Ascending aorta (tissue), 2 donors: Measurements from ENCODE around the gene ICE2. TPM values are rescaled to one million over a fixed set of nuclear protein-coding genes. Genes with fewer than 3 reads are reported as not detected.

Source experiments
- DNase-seq, 2 donors: peaks; one replicate each; pipeline ENCODE4 v3.0.0-alpha.2; 2019; ENCODE audit warnings: low spot score in 2 of 2
- H3K27ac ChIP-seq, 2 donors: fragments of 200-600 bp; sonication (generic); one replicate each; pipeline ENCODE4 v1.5.1; 2016 to 2017; ENCODE audit warnings: mild to moderate bottlenecking in 1 of 2
- H3K27me3 ChIP-seq: fragments of 200-600 bp; sonication (generic); one replicate; pipeline ENCODE4 v1.5.1; 2017
- H3K36me3 ChIP-seq, 2 donors: fragments of 200-600 bp; sonication (generic); one replicate each; pipeline ENCODE4 v1.5.1; 2016
- H3K4me1 ChIP-seq, 2 donors: fragments of 200-600 bp; sonication (generic); one replicate each; pipeline ENCODE4 v1.5.1; 2016 to 2017; ENCODE audit warnings: mild to moderate bottlenecking in 1 of 2
- H3K4me3 ChIP-seq, 2 donors: fragments of 200-600 bp; sonication (generic); one replicate each; pipeline ENCODE4 v1.5.1; 2016 to 2017; ENCODE audit warnings: mild to moderate bottlenecking in 1 of 2
- H3K9me3 ChIP-seq, 2 donors: fragments of 200-600 bp; sonication (generic); one replicate each; pipeline ENCODE4 v1.5.1; 2016
- intact Hi-C: fragments of 100-400 bp; cut with DNase I; formaldehyde crosslinking; loops from one replicate; pipeline ENCODE4 v1.15.1; 2023
- total RNA-seq: library from RNA; depleted of rRNA; stranded (reverse); fragments of >200 nt; gene quantifications from one replicate; pipeline ENCODE4 v1.1.0, GENCODE V29; 2016
- TF ChIP-seq, protein P1 (sequence below), 3 experiments: fragments of 200-600 bp in 2 of 3; fragments of 450-650 bp in 1 of 3; sonication (generic) in 2 of 3; IDR thresholded peaks; one replicate each; pipeline ENCODE4 v1.5.1; 2016 to 2019; ENCODE audit warnings: antibody characterized with exemption in 3 of 3, mild to moderate bottlenecking in 1 of 3, moderate library complexity in 1 of 3

The ICE2 gene
- total RNA-seq, 1 donor from 2014 or later: 45.1 TPM

GRCh38 chr15:60480149-60480548 is 1.2 kb upstream of the ICE2 start:
- no peak overlapping the region for H3K27ac ChIP-seq
- H3K36me3 ChIP-seq: peaks cover 0 to 3% of the 10 kb centered on the region in 2 donors
- H3K9me3 ChIP-seq: no peaks in the 10 kb centered on the region
- TF ChIP-seq, protein P1, sequence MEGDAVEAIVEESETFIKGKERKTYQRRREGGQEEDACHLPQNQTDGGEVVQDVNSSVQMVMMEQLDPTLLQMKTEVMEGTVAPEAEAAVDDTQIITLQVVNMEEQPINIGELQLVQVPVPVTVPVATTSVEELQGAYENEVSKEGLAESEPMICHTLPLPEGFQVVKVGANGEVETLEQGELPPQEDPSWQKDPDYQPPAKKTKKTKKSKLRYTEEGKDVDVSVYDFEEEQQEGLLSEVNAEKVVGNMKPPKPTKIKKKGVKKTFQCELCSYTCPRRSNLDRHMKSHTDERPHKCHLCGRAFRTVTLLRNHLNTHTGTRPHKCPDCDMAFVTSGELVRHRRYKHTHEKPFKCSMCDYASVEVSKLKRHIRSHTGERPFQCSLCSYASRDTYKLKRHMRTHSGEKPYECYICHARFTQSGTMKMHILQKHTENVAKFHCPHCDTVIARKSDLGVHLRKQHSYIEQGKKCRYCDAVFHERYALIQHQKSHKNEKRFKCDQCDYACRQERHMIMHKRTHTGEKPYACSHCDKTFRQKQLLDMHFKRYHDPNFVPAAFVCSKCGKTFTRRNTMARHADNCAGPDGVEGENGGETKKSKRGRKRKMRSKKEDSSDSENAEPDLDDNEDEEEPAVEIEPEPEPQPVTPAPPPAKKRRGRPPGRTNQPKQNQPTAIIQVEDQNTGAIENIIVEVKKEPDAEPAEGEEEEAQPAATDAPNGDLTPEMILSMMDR (IDR thresholded peaks at IDR 0.05): no peak
- intact Hi-C loops: no loop called here
- peak overlapping the region in 1 of 2 donors; percentile 84 for H3K4me3 ChIP-seq
- peaks cover 0 to 22% of the 10 kb centered on the region in 2 donors for H3K4me1 ChIP-seq
- H3K27me3 ChIP-seq: no peaks in the 10 kb centered on the region
- DNase-seq: no peak

DNA sequence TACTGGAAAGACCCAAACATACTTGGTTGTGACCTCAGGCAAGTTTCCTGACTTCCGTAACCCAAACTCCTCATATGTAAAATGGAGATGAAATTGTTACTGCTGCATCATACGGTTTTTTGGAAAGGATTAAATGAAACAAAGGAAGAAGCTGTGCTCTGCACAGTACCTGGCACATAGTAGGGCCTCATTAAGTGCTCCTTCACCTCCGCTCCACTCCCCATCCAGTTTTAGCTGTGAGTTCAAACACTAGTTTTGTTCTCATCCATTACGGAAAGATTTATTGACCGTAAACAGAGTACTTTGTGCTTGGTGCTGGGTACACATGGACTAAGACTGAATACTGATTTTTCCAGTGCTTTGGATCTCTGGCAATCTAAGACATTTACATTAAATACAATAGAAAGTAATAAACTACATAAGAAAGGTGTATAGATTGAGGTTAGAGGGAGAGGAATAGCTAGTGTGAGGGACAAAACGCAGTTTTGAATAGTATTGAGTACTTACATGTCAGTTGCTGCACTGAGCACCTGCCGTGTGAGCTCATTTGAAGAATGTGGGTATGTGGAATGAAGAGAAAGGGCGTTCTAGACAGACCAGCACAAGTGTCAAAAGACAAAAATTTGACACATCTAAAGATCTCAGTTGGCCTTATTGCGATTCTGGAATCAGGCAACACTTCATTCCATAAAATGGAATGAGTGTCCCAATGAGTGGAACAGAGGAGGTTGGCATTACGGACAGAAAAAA is 594 bp upstream of the ICE2 start:
- Histone ChIP-seq H3K4me3 (peak overlapping the region; percentile 84 to 100), H3K27me3 (no peaks in the 10 kb centered on the region), H3K9me3 (no peaks in the 10 kb centered on the region), H3K36me3 (peaks cover 0 to 5% of the 10 kb centered on the region in 2 donors), H3K4me1 (peaks cover 0 to 22% of the 10 kb centered on the region in 2 donors), H3K27ac (peak overlapping the region; percentile 95 to 98)
- no peak for DNase-seq
- intact Hi-C loops: loop anchor here (5.0 to 10.0 kb wide), 3 partner anchors 82 to 795 kb away; partner anchors contain the start of genes ANXA2 and BNIP2
- TF ChIP-seq, protein P1 (IDR thresholded peaks at IDR 0.05): no peak

GRCh38 chr15:60477916-60478565 is 901 bp downstream of the ICE2 start:
- intact Hi-C loops: loop anchor here (5.0 to 10.0 kb wide), 3 partner anchors 81 to 793 kb away; partner anchors contain the start of genes ANXA2 and BNIP2
- H3K27ac ChIP-seq: peak overlapping the region; percentile 95 to 98

DNA sequence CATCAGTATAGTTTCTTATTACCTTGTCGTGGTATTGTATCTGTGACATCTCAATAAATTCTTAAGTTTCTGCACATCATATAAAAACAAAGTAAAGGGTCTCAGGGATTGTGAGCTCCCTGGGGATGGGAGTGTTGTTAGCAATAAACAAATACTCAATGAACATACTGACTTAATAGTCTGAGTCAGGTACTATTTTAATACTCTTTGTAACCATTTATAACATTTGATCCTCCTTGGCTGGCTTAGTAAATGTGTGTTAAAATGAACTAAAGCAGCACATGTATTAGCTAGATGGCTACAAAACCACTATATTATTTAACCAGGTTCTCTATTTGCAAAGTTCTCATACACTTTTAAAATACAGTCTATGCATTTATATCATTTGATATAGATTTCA is 1.8 kb downstream of the ICE2 start:
- no peak for DNase-seq
- no peaks in the 10 kb centered on the region for H3K27me3 ChIP-seq
- intact Hi-C loops: loop anchor here (5.0 to 10.0 kb wide), 3 partner anchors 80 to 792 kb away; partner anchors contain the start of genes ANXA2 and BNIP2
- peaks cover 9 to 28% of the 10 kb centered on the region in 2 donors for H3K36me3 ChIP-seq
- H3K4me3 ChIP-seq: no peak overlapping the region
- TF ChIP-seq, protein P1 (IDR thresholded peaks at IDR 0.05): no peak
- H3K4me1 ChIP-seq: peaks cover 0 to 22% of the 10 kb centered on the region in 2 donors
- H3K9me3 ChIP-seq: no peaks in the 10 kb centered on the region
- peak overlapping the region; percentile 95 to 98 for H3K27ac ChIP-seq

More at GRCh38 chr15:60477916-60478565, 901 bp downstream of the ICE2 start:
- H3K27me3 ChIP-seq: no peaks in the 10 kb centered on the region
- peaks cover 6 to 20% of the 10 kb centered on the region in 2 donors for H3K36me3 ChIP-seq
- no peaks in the 10 kb centered on the region for H3K9me3 ChIP-seq
- peaks cover 0 to 22% of the 10 kb centered on the region in 2 donors for H3K4me1 ChIP-seq
- no peak for DNase-seq
- H3K4me3 ChIP-seq: peak overlapping the region; percentile 84 to 100
- TF ChIP-seq, protein P1 (IDR thresholded peaks at IDR 0.05): no peak

DNA sequence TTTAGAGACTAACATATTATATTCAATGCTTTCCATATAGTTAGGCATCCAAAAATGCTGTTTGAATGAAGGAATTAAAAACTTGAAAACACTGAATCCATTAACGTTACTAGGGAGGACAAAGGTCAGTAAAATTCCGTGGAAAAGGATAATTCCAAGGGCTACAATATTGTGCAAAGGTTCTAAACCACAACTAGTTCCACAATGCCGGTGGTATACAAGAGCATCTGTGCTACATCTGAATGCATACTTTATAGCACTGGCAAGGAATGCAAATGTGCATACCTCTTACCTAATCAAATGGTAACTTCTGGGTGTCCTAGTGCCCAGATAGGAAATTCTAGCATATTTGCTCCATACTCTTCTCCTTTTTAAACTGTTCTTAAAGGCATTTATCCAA is 2.2 kb downstream of the ICE2 start:
- H3K36me3 ChIP-seq: peaks cover 9 to 28% of the 10 kb centered on the region in 2 donors
- H3K4me3 ChIP-seq: no peak overlapping the region
- intact Hi-C loops: loop anchor here (5.0 to 10.0 kb wide), 3 partner anchors 79 to 792 kb away; partner anchors contain the start of genes ANXA2 and BNIP2
- DNase-seq: no peak
- TF ChIP-seq, protein P1 (IDR thresholded peaks at IDR 0.05): no peak
- H3K27me3 ChIP-seq: no peaks in the 10 kb centered on the region
- no peak overlapping the region for H3K27ac ChIP-seq
- H3K9me3 ChIP-seq: no peaks in the 10 kb centered on the region
- peaks cover 0 to 22% of the 10 kb centered on the region in 2 donors for H3K4me1 ChIP-seq
